HG02642 (cell line): ENCODE measurements around the gene IDH1.
"Not testable (repeated sequence)": the region's sequence is repeated elsewhere in the genome, so short reads cannot be mapped to it uniquely, and the experiment has no call there.

Experiments
- ATAC-seq: cut with Tn5 transposase; IDR thresholded peaks from one replicate; pipeline ENCODE4 v1.9.1; 2021; ENCODE audit warnings: mild to moderate bottlenecking; ENCODE audit not compliant: unreplicated experiment, poor library complexity

IDH1 gene

GRCh38 chr2:208256849-208257813, 2.3 kb upstream of the IDH1 start:
- ATAC-seq: not testable (repeated sequence)

- no peak for ATAC-seq
Observed at GRCh38 chr2:208256192-208256782, 1.4 kb upstream of the IDH1 start.

- ATAC-seq: peak; percentile 19
Observed at GRCh38 chr2:208255557-208256106, 761 bp upstream of the IDH1 start.

- ATAC-seq: peak; percentile 76
Observed at GRCh38 chr2:208254118-208254870, 577 bp downstream of the IDH1 start.

- no peak for ATAC-seq
Observed at GRCh38 chr2:208253600-208254117, 1.2 kb downstream of the IDH1 start.

- no peak for ATAC-seq
Observed at GRCh38 chr2:208252716-208253492, 2.0 kb downstream of the IDH1 start.

GRCh38 chr2:208251098-208251497, 3.8 kb downstream of the IDH1 start:
- ATAC-seq: no peak

GRCh38 chr2:208250388-208250787, 4.5 kb downstream of the IDH1 start:
- no peak for ATAC-seq

GRCh38 chr2:208249296-208249695, 5.6 kb downstream of the IDH1 start:
- no peak for ATAC-seq

- ATAC-seq: no peak
Observed at GRCh38 chr2:208248601-208249000, 6.3 kb downstream of the IDH1 start.

- no peak for ATAC-seq
Observed at GRCh38 chr2:208245746-208246145, 9.1 kb downstream of the IDH1 start.

GRCh38 chr2:208244422-208244821, 10.4 kb downstream of the IDH1 start:
- ATAC-seq: no peak

GRCh38 chr2:208240619-208241209, 14.2 kb downstream of the IDH1 start:
- no peak for ATAC-seq

GRCh38 chr2:208239770-208240493, 14.9 kb downstream of the IDH1 start:
- ATAC-seq: no peak

GRCh38 chr2:208235860-208236259, 19.0 kb downstream of the IDH1 start:
- ATAC-seq: no peak

- ATAC-seq: no peak
Observed at GRCh38 chr2:208234786-208235185, 20.1 kb downstream of the IDH1 start.

- ATAC-seq: no peak
Observed at GRCh38 chr2:208228476-208228875, 26.4 kb downstream of the IDH1 start.

- ATAC-seq: no peak
Observed at GRCh38 chr2:208227581-208228232, 27.2 kb downstream of the IDH1 start.
